K562 (cell line): Measurements from ENCODE around the gene ASB18.

Source experiments
- ATF7 ChIP-seq: fragments of 450-650 bp; IDR thresholded peaks from 2 replicates; pipeline ENCODE4 v1.7.1; 2014; ENCODE audit warnings: mild to moderate bottlenecking, moderate library complexity
- CBX2 ChIP-seq: fragments of 200-600 bp; sonication (generic); IDR thresholded peaks from one replicate; pipeline ENCODE4 v1.6.1; 2012; ENCODE audit warnings: mild to moderate bottlenecking, low read length, inconsistent platforms; ENCODE audit not compliant: insufficient read depth, poor library complexity, severe bottlenecking
- FOXO4 ChIP-seq: fragments of 450-650 bp; formaldehyde crosslinking; IDR thresholded peaks from 2 replicates; pipeline ENCODE4 v1.4.0; 2020; ENCODE audit warnings: mild to moderate bottlenecking, moderate library complexity
- OTX1 ChIP-seq: fragments of 450-650 bp; formaldehyde crosslinking; IDR thresholded peaks from 2 replicates; pipeline ENCODE4 v1.4.0; 2022; ENCODE audit warnings: mild to moderate bottlenecking
- TCF3 ChIP-seq: sonication (generic); formaldehyde crosslinking; IDR thresholded peaks from 2 replicates; pipeline ENCODE4 v1.4.0; 2020; ENCODE audit warnings: mild to moderate bottlenecking, missing genetic modification reagents
- TCF7L2 ChIP-seq: fragments of 150-350 bp; IDR thresholded peaks from 2 replicates; pipeline ENCODE4 v1.6.1; 2016; ENCODE audit warnings: low read depth, mild to moderate bottlenecking, low read length, moderate library complexity
- ZNF274 ChIP-seq: IDR thresholded peaks from 2 replicates; pipeline ENCODE4 v1.6.1; 2011; ENCODE audit warnings: low read depth, mild to moderate bottlenecking, low read length, moderate library complexity, borderline replicate concordance
- TF ChIP-seq, protein P1 (sequence below): fragments of 250-450 bp; sonication (Bioruptor Pico); IDR thresholded peaks from 2 replicates; pipeline ENCODE4 v1.4.0; 2020; ENCODE audit warnings: mild to moderate bottlenecking, moderate library complexity
- TF ChIP-seq, protein P2 (sequence below): sonication (generic); formaldehyde crosslinking; IDR thresholded peaks from 2 replicates; pipeline ENCODE4 v1.8.0; 2022; ENCODE audit warnings: mild to moderate bottlenecking, low read depth, missing genetic modification reagents

DNA sequence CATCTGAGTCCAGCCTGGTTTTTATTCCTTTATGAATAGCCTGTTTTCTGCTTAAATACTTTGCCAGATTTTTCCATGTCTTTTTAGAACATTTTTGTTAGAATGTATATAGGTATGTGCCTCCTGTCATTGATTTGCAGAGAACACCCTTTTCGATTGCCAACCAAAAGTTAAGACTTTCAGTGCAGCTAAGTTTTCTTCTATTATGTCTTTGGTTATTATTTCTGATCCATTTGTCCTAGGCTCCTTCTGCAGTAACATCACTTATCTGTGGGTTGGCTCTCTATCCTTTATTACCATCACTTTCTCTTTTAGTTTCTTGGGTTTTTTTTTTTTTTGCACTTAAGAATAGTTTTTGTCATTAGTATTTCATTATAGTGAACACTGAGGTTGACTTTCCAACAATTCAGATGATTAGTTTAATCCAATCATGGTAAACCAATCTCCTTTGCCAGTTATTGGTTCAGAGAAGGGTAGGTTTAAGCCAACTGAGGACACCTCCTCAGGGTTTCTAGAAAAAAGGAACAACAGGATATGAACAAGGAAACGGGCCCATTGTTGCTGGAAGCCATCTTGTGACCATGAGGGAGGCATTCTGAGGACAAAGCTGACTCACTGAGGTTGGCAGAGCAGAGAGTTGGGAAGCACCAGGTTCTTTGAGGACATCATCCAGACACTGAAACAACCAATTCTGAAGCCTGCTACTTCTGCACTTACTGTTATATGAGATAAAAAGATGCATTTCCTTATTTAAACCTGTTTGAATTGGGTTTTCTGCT, 58.1 kb downstream of the ASB18 start:
- TF ChIP-seq ZNF274 (no peak), OTX1 (CRISPR knock-in tag) (no peak), TCF3 (no peak), TCF7L2 (no peak), CBX2 (no peak), ATF7 (no peak), FOXO4 (CRISPR knock-in tag) (no peak)
- TF ChIP-seq, protein P1, sequence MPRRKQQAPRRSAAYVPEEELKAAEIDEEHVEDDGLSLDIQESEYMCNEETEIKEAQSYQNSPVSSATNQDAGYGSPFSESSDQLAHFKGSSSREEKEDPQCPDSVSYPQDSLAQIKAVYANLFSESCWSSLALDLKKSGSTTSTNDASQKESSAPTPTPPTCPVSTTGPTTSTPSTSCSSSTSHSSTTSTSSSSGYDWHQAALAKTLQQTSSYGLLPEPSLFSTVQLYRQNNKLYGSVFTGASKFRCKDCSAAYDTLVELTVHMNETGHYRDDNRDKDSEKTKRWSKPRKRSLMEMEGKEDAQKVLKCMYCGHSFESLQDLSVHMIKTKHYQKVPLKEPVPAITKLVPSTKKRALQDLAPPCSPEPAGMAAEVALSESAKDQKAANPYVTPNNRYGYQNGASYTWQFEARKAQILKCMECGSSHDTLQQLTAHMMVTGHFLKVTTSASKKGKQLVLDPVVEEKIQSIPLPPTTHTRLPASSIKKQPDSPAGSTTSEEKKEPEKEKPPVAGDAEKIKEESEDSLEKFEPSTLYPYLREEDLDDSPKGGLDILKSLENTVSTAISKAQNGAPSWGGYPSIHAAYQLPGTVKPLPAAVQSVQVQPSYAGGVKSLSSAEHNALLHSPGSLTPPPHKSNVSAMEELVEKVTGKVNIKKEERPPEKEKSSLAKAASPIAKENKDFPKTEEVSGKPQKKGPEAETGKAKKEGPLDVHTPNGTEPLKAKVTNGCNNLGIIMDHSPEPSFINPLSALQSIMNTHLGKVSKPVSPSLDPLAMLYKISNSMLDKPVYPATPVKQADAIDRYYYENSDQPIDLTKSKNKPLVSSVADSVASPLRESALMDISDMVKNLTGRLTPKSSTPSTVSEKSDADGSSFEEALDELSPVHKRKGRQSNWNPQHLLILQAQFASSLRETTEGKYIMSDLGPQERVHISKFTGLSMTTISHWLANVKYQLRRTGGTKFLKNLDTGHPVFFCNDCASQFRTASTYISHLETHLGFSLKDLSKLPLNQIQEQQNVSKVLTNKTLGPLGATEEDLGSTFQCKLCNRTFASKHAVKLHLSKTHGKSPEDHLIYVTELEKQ (CRISPR knock-in tag): no peak
- TF ChIP-seq, protein P2, sequence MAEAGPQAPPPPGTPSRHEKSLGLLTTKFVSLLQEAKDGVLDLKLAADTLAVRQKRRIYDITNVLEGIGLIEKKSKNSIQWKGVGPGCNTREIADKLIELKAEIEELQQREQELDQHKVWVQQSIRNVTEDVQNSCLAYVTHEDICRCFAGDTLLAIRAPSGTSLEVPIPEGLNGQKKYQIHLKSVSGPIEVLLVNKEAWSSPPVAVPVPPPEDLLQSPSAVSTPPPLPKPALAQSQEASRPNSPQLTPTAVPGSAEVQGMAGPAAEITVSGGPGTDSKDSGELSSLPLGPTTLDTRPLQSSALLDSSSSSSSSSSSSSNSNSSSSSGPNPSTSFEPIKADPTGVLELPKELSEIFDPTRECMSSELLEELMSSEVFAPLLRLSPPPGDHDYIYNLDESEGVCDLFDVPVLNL (CRISPR knock-in tag): no peak
